Measurements from ENCODE around the gene NDUFS2.

The NDUFS2 gene

GRCh38 chr1:161162806-161163205, 39.4 kb upstream of the NDUFS2 start:
- DNase-seq = no peak
- Histone ChIP-seq H3K4me3 (ENCODE audit: low read depth, low read length) (no peak overlapping the region), H3K27ac (no peak overlapping the region), H3K27me3 (ENCODE audit: insufficient read depth, low read depth, severe bottlenecking) (no peaks in the 10 kb centered on the region), H3K36me3 (peaks cover 58% of the 10 kb centered on the region), H3K9me3 (ENCODE audit: severe bottlenecking) (no peaks in the 10 kb centered on the region)
- TF ChIP-seq CTCF (IDR thresholded peaks at IDR 0.05; ENCODE audit: low read depth, low read length) = no peak

DNA sequence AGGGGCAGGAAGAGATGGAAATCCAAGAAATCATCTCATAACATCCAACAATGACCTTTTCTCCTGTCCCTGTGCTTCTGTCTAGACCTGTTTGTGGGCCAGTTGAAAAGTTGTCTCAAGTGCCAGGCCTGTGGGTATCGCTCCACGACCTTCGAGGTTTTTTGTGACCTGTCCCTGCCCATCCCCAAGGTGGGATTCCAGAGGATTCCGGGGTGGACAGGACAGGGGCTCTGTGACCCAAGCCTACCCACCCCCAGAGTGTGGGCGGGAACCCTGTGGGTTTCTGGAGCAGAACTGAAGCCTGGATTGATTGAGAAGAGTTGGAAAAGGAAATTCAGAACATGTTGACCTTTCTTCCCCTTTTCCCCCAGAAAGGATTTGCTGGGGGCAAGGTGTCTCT, 38.4 kb upstream of the NDUFS2 start:
- H3K27ac ChIP-seq = no peak overlapping the region
- no peak for DNase-seq
- no peak for TF ChIP-seq CTCF (IDR thresholded peaks at IDR 0.05; ENCODE audit: low read depth, low read length)
- H3K27me3 ChIP-seq (ENCODE audit: insufficient read depth, low read depth, severe bottlenecking) = no peaks in the 10 kb centered on the region
- no peaks in the 10 kb centered on the region for H3K9me3 ChIP-seq (ENCODE audit: severe bottlenecking)
- H3K36me3 ChIP-seq = peaks cover 53% of the 10 kb centered on the region
- H3K4me3 ChIP-seq (ENCODE audit: low read depth, low read length) = no peak overlapping the region

DNA sequence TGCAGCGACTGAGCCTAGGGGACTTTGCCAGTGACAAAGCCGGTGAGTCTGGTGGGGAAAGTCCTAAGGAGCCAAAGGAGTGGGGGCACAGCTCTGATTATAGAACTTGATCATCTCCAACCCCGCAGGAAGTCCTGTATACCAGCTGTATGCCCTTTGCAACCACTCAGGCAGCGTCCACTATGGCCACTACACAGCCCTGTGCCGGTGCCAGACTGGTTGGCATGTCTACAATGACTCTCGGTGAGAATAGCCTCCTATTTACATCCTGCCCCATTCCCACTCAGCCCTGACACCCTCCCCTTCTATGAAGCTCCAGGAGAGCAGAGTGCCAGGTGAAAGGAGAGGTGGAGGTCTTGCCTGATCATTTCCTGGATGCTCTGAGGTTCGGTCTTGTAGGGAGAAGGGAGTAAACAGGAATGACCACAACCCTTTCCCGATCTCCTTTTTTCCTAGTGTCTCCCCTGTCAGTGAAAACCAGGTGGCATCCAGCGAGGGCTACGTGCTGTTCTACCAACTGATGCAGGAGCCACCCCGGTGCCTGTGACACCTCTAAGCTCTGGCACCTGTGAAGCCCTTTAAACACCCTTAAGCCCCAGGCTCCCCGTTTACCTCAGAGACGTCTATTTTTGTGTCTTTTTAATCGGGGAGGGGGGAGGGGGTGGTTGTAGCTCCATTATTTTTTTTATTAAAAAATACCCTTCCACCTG, 37.1 kb upstream of the NDUFS2 start:
- no peak for TF ChIP-seq CTCF (IDR thresholded peaks at IDR 0.05; ENCODE audit: low read depth, low read length)
- Histone ChIP-seq H3K27ac (peak overlapping the region; percentile 61), H3K27me3 (ENCODE audit: insufficient read depth, low read depth, severe bottlenecking) (no peaks in the 10 kb centered on the region), H3K4me3 (ENCODE audit: low read depth, low read length) (peak overlapping the region; percentile 68), H3K9me3 (ENCODE audit: severe bottlenecking) (no peaks in the 10 kb centered on the region), H3K36me3 (peaks cover 63% of the 10 kb centered on the region)
- no peak for DNase-seq

GRCh38 chr1:161165742-161166668, 36.2 kb upstream of the NDUFS2 start, which contains the start of gene PPOX:
Gene PPOX (plus strand): TSS chr1:161166426. CDS start chr1:161166848, 422 bp downstream.
- H3K4me3 ChIP-seq (ENCODE audit: low read depth, low read length) = peak within 1 kb of the TSS; percentile 68
- TF ChIP-seq CTCF (IDR thresholded peaks at IDR 0.05; ENCODE audit: low read depth, low read length) = peak; percentile 74
- H3K27ac ChIP-seq = peak within 1 kb of the TSS; percentile 61
- no peaks in the 10 kb centered on the region for H3K27me3 ChIP-seq (ENCODE audit: insufficient read depth, low read depth, severe bottlenecking)
- no peaks in the 10 kb centered on the region for H3K9me3 ChIP-seq (ENCODE audit: severe bottlenecking)
- DNase-seq = peak; percentile 100
- H3K36me3 ChIP-seq = peaks cover 68% of the 10 kb centered on the region

GRCh38 chr1:161166669-161167548, 35.3 kb upstream of the NDUFS2 start:
- TF ChIP-seq CTCF (IDR thresholded peaks at IDR 0.05; ENCODE audit: low read depth, low read length) = no peak
- Histone ChIP-seq H3K27me3 (ENCODE audit: insufficient read depth, low read depth, severe bottlenecking) (no peaks in the 10 kb centered on the region), H3K9me3 (ENCODE audit: severe bottlenecking) (no peaks in the 10 kb centered on the region), H3K36me3 (peaks cover 71% of the 10 kb centered on the region), H3K27ac (peak overlapping the region; percentile 57), H3K4me3 (ENCODE audit: low read depth, low read length) (peak overlapping the region; percentile 68)
- peak; percentile 68 for DNase-seq
